ENCODE data around the gene EVPL.

The EVPL gene

DNA sequence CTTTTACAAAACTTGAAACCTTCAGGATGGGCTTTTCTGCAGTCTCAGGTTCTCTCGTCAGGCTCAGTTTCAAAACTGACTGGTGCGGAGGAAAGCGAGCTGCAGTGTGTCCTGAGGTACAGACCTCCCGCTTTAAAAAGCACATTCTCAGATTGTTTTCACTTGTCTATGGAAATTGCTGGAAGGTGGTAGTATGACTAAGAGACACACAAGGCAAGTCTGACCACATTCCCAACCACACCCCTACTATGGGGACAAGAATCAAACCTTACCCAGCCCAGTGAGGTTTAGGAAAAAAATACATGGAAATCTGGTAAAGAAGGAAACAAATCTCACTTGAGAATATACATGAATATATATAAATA, 27.0 kb upstream of the EVPL start:
- no peak overlapping the region for H2BK120ac ChIP-seq (ENCODE audit: low read depth, low read length)
- H2BK15ac ChIP-seq (ENCODE audit: low read depth, poor library complexity, severe bottlenecking), result no peak overlapping the region
- H3K4ac ChIP-seq (ENCODE audit: low read depth in 1 of 2, low read length in 2 of 2), result no peak overlapping the region
- H3K4me2 ChIP-seq (ENCODE audit: low read length, poor library complexity, severe bottlenecking), result no peak overlapping the region
- peaks cover 22% of the 10 kb centered on the region for H3K4me1 ChIP-seq (ENCODE audit: control insufficient read depth, insufficient read depth, low read depth, low read length)
- no peaks in the 10 kb centered on the region for H3K27me3 ChIP-seq (ENCODE audit: control insufficient read depth in 1 of 2, insufficient read depth in 1 of 2, low read length in 2 of 2)
- peak overlapping the region; percentile 75 for H2AK5ac ChIP-seq (ENCODE audit: low read length, severe bottlenecking)
- peak; percentile 47 for DNase-seq
- no peak overlapping the region for H2AFZ ChIP-seq (ENCODE audit: low read depth, low read length)
- WGBS, result 100% methylated on average over 1 of the region's 4 CpGs
- no peak overlapping the region for H2BK12ac ChIP-seq (ENCODE audit: low read length in 2 of 2)
- H3K79me1 ChIP-seq (replicated peaks; ENCODE audit: low read length, poor library complexity, severe bottlenecking), result peaks cover 15% of the 10 kb centered on the region
- H4K91ac ChIP-seq (ENCODE audit: low read length), result no peak overlapping the region
- no peak overlapping the region for H2BK5ac ChIP-seq (ENCODE audit: low read depth, low read length, poor library complexity, severe bottlenecking)
- peaks cover 3% of the 10 kb centered on the region for H3K9me3 ChIP-seq (ENCODE audit: control insufficient read depth, low read length)
- peak overlapping the region; percentile 65 for H3K27ac ChIP-seq (ENCODE audit: low read length, poor library complexity, severe bottlenecking)
- no peak overlapping the region for H3K9ac ChIP-seq (ENCODE audit: low read length)
- no peak overlapping the region for H3K4me3 ChIP-seq (ENCODE audit: insufficient read depth in 1 of 2, low read depth in 1 of 2, low read length in 2 of 2)
- no peak overlapping the region for H4K8ac ChIP-seq (ENCODE audit: low read length)
- peaks cover 49 to 89% of the 10 kb centered on the region in 2 experiments for H3K36me3 ChIP-seq (ENCODE audit: control insufficient read depth in 1 of 2, insufficient read depth in 2 of 2, low read depth in 1 of 2, low read length in 2 of 2)
- no peak overlapping the region for H3K18ac ChIP-seq (ENCODE audit: low read depth in 1 of 2, low read length in 2 of 2)
- H3K14ac ChIP-seq (ENCODE audit: low read length in 2 of 2), result no peak overlapping the region
- H3K23ac ChIP-seq (ENCODE audit: low read length in 2 of 2), result no peak overlapping the region

DNA sequence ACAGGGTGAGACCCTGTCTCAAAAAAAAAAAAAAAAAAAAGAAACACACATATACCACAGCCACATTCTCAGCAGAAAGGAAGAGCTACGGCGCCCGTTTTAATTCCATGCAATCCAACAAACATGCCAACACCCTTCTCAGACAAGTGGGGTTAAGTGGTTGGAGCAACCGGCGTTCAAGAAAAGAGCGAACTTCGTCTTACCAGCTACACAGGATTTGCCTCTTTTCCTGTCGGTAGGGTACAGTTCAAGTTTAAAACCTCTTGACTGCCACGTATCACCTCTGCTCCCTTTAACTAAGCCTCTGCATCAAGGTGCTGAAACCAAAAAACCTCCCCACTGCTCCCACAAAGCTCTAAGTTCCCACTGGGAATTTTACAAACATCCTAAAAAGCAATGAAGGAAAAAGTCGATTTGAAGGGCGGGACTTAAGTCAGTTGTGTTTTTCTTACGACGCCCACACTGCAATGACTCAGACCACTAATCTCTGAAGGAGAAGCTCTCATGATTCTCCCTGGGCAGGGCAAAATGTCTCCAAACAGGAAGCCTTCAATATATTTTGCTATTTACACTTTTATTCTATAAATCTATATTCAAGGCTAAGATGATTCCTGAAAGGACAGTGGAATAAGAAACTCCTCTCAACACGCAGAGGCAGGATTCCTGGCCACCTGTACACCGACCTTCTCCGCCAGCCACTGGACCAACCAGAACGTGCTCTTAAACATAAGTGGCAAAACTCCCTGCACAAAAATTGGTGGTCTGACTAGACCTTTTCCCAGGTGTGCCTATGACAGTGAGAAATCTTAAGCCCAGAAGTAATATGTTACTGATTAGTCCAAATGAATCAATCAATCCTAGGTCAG, 26.4 kb upstream of the EVPL start:
- peaks cover 45 to 89% of the 10 kb centered on the region in 2 experiments for H3K36me3 ChIP-seq (ENCODE audit: control insufficient read depth in 1 of 2, insufficient read depth in 2 of 2, low read depth in 1 of 2, low read length in 2 of 2)
- H3K14ac ChIP-seq (ENCODE audit: low read length in 2 of 2), result no peak overlapping the region
- 70% methylated on average over 15 of the region's 17 CpGs for WGBS
- H2BK120ac ChIP-seq (ENCODE audit: low read depth, low read length), result no peak overlapping the region
- H3K79me1 ChIP-seq (replicated peaks; ENCODE audit: low read length, poor library complexity, severe bottlenecking), result peaks cover 11% of the 10 kb centered on the region
- no peak overlapping the region for H2BK15ac ChIP-seq (ENCODE audit: low read depth, poor library complexity, severe bottlenecking)
- H2BK5ac ChIP-seq (ENCODE audit: low read depth, low read length, poor library complexity, severe bottlenecking), result no peak overlapping the region
- no peak overlapping the region for H3K4ac ChIP-seq (ENCODE audit: low read depth in 1 of 2, low read length in 2 of 2)
- H2BK12ac ChIP-seq (ENCODE audit: low read length in 2 of 2), result peak overlapping the region in 1 of 2 experiments; percentile 21
- no peak overlapping the region for H4K8ac ChIP-seq (ENCODE audit: low read length)
- DNase-seq, result peak; percentile 81
- peak overlapping the region; percentile 66 for H3K27ac ChIP-seq (ENCODE audit: low read length, poor library complexity, severe bottlenecking)
- H2AK5ac ChIP-seq (ENCODE audit: low read length, severe bottlenecking), result peak overlapping the region; percentile 96
- no peak overlapping the region for H3K4me3 ChIP-seq (ENCODE audit: insufficient read depth in 1 of 2, low read depth in 1 of 2, low read length in 2 of 2)
- H3K27me3 ChIP-seq (ENCODE audit: control insufficient read depth in 1 of 2, insufficient read depth in 1 of 2, low read length in 2 of 2), result no peaks in the 10 kb centered on the region
- no peak overlapping the region for H3K18ac ChIP-seq (ENCODE audit: low read depth in 1 of 2, low read length in 2 of 2)
- H3K9me3 ChIP-seq (ENCODE audit: control insufficient read depth, low read length), result peaks cover 3% of the 10 kb centered on the region
- H3K9ac ChIP-seq (ENCODE audit: low read length), result no peak overlapping the region
- H3K4me1 ChIP-seq (ENCODE audit: control insufficient read depth, insufficient read depth, low read depth, low read length), result peaks cover 22% of the 10 kb centered on the region
- no peak overlapping the region for H4K91ac ChIP-seq (ENCODE audit: low read length)
- H3K4me2 ChIP-seq (ENCODE audit: low read length, poor library complexity, severe bottlenecking), result no peak overlapping the region
- H2AFZ ChIP-seq (ENCODE audit: low read depth, low read length), result no peak overlapping the region
- no peak overlapping the region for H3K23ac ChIP-seq (ENCODE audit: low read length in 2 of 2)

DNA sequence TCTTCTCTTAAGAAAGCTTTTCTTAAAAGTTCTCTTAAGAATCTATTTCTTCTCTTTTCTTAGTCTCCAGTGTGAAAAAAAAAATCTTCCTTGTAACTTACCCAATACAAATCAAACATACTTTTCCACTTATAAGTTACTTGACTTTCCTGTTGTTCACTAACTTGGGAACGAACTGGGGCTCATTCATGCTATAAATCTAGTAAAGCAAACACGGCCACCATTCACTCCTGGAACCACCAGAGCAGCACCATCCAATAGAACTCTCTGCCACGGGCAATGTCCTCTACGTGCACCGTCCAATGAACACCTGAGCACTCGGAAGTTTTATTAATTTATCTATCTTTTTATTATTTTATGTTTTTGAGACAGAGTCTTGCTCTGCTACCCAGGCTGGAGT, 24.5 kb upstream of the EVPL start:
- no peak for DNase-seq
- peak overlapping the region; percentile 98 for H3K27ac ChIP-seq (ENCODE audit: low read length, poor library complexity, severe bottlenecking)
- no peak overlapping the region for H3K4ac ChIP-seq (ENCODE audit: low read depth in 1 of 2, low read length in 2 of 2)
- H2BK12ac ChIP-seq (ENCODE audit: low read length in 2 of 2), result no peak overlapping the region
- no peak overlapping the region for H2AK5ac ChIP-seq (ENCODE audit: low read length, severe bottlenecking)
- H3K18ac ChIP-seq (ENCODE audit: low read depth in 1 of 2, low read length in 2 of 2), result no peak overlapping the region
- H3K9ac ChIP-seq (ENCODE audit: low read length), result no peak overlapping the region
- no peak overlapping the region for H2AFZ ChIP-seq (ENCODE audit: low read depth, low read length)
- H3K14ac ChIP-seq (ENCODE audit: low read length in 2 of 2), result no peak overlapping the region
- H3K4me2 ChIP-seq (ENCODE audit: low read length, poor library complexity, severe bottlenecking), result no peak overlapping the region
- no peak overlapping the region for H4K8ac ChIP-seq (ENCODE audit: low read length)
- H3K23ac ChIP-seq (ENCODE audit: low read length in 2 of 2), result no peak overlapping the region
- H2BK5ac ChIP-seq (ENCODE audit: low read depth, low read length, poor library complexity, severe bottlenecking), result peak overlapping the region; percentile 90
- no peak overlapping the region for H2BK120ac ChIP-seq (ENCODE audit: low read depth, low read length)
- peaks cover 10% of the 10 kb centered on the region for H3K79me1 ChIP-seq (replicated peaks; ENCODE audit: low read length, poor library complexity, severe bottlenecking)
- 92% methylated on average over 2 of the region's 6 CpGs for WGBS
- peaks cover 30% of the 10 kb centered on the region for H3K4me1 ChIP-seq (ENCODE audit: control insufficient read depth, insufficient read depth, low read depth, low read length)
- no peak overlapping the region for H4K91ac ChIP-seq (ENCODE audit: low read length)
- H3K27me3 ChIP-seq (ENCODE audit: control insufficient read depth in 1 of 2, insufficient read depth in 1 of 2, low read length in 2 of 2), result no peaks in the 10 kb centered on the region
- no peak overlapping the region for H3K4me3 ChIP-seq (ENCODE audit: insufficient read depth in 1 of 2, low read depth in 1 of 2, low read length in 2 of 2)
- H3K9me3 ChIP-seq (ENCODE audit: control insufficient read depth, low read length), result peaks cover 3% of the 10 kb centered on the region
- peaks cover 43 to 88% of the 10 kb centered on the region in 2 experiments for H3K36me3 ChIP-seq (ENCODE audit: control insufficient read depth in 1 of 2, insufficient read depth in 2 of 2, low read depth in 1 of 2, low read length in 2 of 2)
- H2BK15ac ChIP-seq (ENCODE audit: low read depth, poor library complexity, severe bottlenecking), result no peak overlapping the region

DNA sequence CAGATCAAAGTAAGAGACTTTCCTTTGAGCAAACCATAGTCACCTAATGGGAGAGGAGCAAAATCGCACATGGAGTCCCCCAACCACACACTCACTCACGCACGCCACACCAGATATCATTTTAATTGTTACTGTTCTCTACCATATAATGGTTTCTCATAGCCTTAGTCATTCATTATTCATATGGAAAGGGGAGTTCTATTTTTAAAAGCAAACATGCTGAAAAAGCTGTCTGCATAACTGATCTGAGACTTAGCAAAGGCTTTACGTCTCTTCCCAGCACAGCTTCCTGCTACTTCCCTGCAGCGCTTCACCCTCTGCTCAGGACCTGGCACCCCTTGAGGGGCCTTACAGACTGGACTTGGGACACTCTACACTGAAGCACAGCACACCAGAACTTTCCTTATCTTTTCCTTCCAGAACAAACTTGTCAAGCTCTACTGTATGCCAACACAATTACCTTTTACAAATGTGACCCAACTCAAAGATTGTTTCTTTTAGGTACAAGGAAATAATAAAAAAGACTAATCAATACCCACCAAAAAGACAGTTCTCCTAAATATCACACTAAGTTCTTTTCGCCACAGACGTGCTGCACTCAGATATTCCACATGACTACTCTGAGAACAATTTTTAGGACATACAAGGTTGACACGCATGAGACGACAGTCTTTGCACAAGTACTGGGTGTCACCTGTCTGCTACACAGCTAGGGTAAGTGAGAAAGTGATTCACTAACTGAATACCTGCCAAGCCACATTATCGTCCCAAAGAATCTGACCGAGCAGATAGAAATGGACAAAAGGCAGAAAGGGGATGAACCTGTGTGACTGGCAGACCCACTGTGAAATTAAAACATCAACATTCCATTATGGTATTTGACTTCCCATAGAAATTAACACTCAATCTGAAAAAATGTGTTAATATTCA, 23.7 kb upstream of the EVPL start:
- Histone ChIP-seq H2AFZ (ENCODE audit: low read depth, low read length) (no peak overlapping the region), H3K27ac (ENCODE audit: low read length, poor library complexity, severe bottlenecking) (peak overlapping the region; percentile 98), H3K9me3 (ENCODE audit: control insufficient read depth, low read length) (peaks cover 3% of the 10 kb centered on the region), H3K79me1 (replicated peaks; ENCODE audit: low read length, poor library complexity, severe bottlenecking) (peaks cover 16% of the 10 kb centered on the region), H2AK5ac (ENCODE audit: low read length, severe bottlenecking) (peak overlapping the region; percentile 98), H3K18ac (ENCODE audit: low read depth in 1 of 2, low read length in 2 of 2) (no peak overlapping the region), H2BK15ac (ENCODE audit: low read depth, poor library complexity, severe bottlenecking) (no peak overlapping the region), H3K27me3 (ENCODE audit: control insufficient read depth in 1 of 2, insufficient read depth in 1 of 2, low read length in 2 of 2) (no peaks in the 10 kb centered on the region), H2BK5ac (ENCODE audit: low read depth, low read length, poor library complexity, severe bottlenecking) (peak overlapping the region; percentile 92), H3K23ac (ENCODE audit: low read length in 2 of 2) (no peak overlapping the region), H3K4me2 (ENCODE audit: low read length, poor library complexity, severe bottlenecking) (peak overlapping the region; percentile 24), H4K91ac (ENCODE audit: low read length) (no peak overlapping the region), H4K8ac (ENCODE audit: low read length) (no peak overlapping the region), H3K4me1 (ENCODE audit: control insufficient read depth, insufficient read depth, low read depth, low read length) (peaks cover 30% of the 10 kb centered on the region), H2BK12ac (ENCODE audit: low read length in 2 of 2) (no peak overlapping the region), H3K4ac (ENCODE audit: low read depth in 1 of 2, low read length in 2 of 2) (no peak overlapping the region), H3K4me3 (ENCODE audit: insufficient read depth in 1 of 2, low read depth in 1 of 2, low read length in 2 of 2) (no peak overlapping the region), H3K9ac (ENCODE audit: low read length) (no peak overlapping the region), H3K14ac (ENCODE audit: low read length in 2 of 2) (no peak overlapping the region), H3K36me3 (ENCODE audit: control insufficient read depth in 1 of 2, insufficient read depth in 2 of 2, low read depth in 1 of 2, low read length in 2 of 2) (peaks cover 47 to 88% of the 10 kb centered on the region in 2 experiments), H2BK120ac (ENCODE audit: low read depth, low read length) (no peak overlapping the region)
- whole genome bisulfite sequencing, result 98% methylated on average over 7 of the region's 11 CpGs
- no peak for DNase-seq

Data from mesenchymal stem cell (in vitro differentiated cells and primary cell).